ENCODE results near the gene ZNF821. TPM values are rescaled to one million over a fixed set of nuclear protein-coding genes. Genes with fewer than 3 reads are reported as not detected.

ZNF821 gene
- total and polyA plus RNA-seq, 10 of the 15 experiments (the other 5 are each of a cell fraction or from before 2014, with no cell fraction given): 0.82 to 9.9 (median 6.8) TPM

DNA sequence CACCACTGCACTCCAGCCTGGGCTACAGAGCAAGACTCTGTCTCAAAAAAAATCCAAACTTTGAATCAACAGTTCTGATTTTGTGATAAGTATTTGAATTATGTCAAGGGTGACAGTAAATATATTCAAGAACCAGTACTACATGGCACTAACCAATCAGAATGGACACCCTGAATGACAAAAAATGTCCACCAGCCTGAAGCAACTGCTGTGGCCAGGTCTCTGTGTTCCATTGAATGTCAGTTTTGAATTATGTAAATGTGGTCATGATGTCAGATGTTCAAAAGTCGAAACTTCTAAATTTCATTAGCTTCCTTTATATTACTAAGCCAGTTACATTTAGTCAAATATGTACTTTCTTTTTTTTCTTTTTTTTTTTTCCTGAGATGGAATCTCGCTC is 53.6 kb downstream of the ZNF821 start:
- DNase-seq (ENCODE audit: low read depth, low spot score): no peak
- in situ Hi-C loops (cut with MboI): no loop called here
- no peaks in the 10 kb centered on the region for H3K36me3 ChIP-seq (ENCODE audit: control insufficient read depth in 2 of 2, insufficient read depth in 2 of 2, low read length in 1 of 2)
- H3K9me3 ChIP-seq (replicated peaks; ENCODE audit: control insufficient read depth, insufficient read depth, low read length): no peaks in the 10 kb centered on the region
- H3K4me3 ChIP-seq: no peak overlapping the region
- H3K9ac ChIP-seq (ENCODE audit: control insufficient read depth, insufficient read depth, low read length): no peak overlapping the region
- H3K79me2 ChIP-seq (ENCODE audit: control insufficient read depth, insufficient read depth, low read length): no peaks in the 10 kb centered on the region
- H3K4me2 ChIP-seq (ENCODE audit: control insufficient read depth, insufficient read depth): no peak overlapping the region
- H4K20me1 ChIP-seq (ENCODE audit: control insufficient read depth, insufficient read depth): no peaks in the 10 kb centered on the region
- ChIA-PET CTCF (interaction anchor here (0.6 to 1.6 kb wide), 4 partner anchors 54 to 131 kb away, joined by 3 to 4 read pairs (median 3); no protein-coding TSS in a partner anchor), RAD21 (ENCODE audit: unreplicated experiment) (interaction anchor here (0.6 to 0.8 kb wide), 2 partner anchors 12 to 14 kb away, joined by 3 to 4 read pairs; no protein-coding TSS in a partner anchor), POLR2A (interaction anchor here (0.6 to 1.2 kb wide), 5 partner anchors 22 to 263 kb away, joined by 3 to 8 read pairs (median 3); partner anchors contain the start of genes AP1G1, DHX38 and TXNL4B), SMC1A (ENCODE audit: uncharacterized antibody, unreplicated experiment) (interaction anchor here (0.7 to 1.0 kb wide), 3 partner anchors 9 to 285 kb away, joined by 3 to 4 read pairs (median 3); no protein-coding TSS in a partner anchor)
- BruUV-seq (replicated peaks): no TSS peak
- no peak for FAIRE-seq
- H3K27me3 ChIP-seq (replicated peaks in 1 of 2; ENCODE audit: control insufficient read depth in 2 of 2, insufficient read depth in 2 of 2, low read length in 1 of 2): no peaks in the 10 kb centered on the region
- ATAC-seq: peak; percentile 77
- WGBS (ENCODE audit: insufficient coverage, insufficient replicate concordance, low lambda C conversion rate, missing lambda C conversion rate): 6% methylated on average over 1 of the region's 2 CpGs
- no peaks in the 10 kb centered on the region for H3K4me1 ChIP-seq (ENCODE audit: control insufficient read depth, insufficient read depth, low read length)
- intact Hi-C loops (cut with micrococcal nuclease; ENCODE audit: unreplicated experiment): no loop called here
- H2AFZ ChIP-seq (ENCODE audit: control insufficient read depth, low read depth, low read length): no peak overlapping the region
- TF ChIP-seq RAD21 (IDR thresholded peaks at IDR 0.05; ENCODE audit: insufficient read depth, low read depth, low read length): no peak
- TF ChIP-seq JUNB (IDR thresholded peaks at IDR 0.05): peak; percentile 29; the same call in 1 of the 2 replicates
- H3K27ac ChIP-seq (ENCODE audit: control insufficient read depth, insufficient read depth): no peak overlapping the region

DNA sequence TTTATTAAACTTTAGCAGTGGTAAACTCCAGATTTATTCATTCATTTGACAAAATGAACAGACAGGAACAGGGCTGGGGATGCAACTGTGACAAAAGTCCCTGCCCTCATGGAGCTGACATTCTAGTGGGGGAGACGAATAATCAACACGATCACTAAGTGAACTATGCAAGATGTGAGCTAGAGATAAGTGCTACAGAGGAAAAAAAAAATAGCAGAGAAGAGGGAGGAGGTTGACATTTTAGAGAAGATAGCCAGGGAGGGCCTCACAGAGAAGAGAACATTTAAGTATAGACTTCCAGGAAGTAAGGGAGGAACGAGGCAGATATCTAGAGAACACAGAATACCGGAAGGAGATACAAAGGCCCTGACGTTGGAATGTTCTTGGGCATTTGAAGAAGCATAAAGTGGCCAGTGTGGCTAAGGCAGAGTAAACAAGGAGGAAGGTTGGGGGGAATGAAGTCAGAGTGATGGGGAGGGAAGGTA is 57.4 kb downstream of the ZNF821 start:
- intact Hi-C loops (cut with micrococcal nuclease; ENCODE audit: unreplicated experiment): no loop called here
- Histone ChIP-seq H4K20me1 (ENCODE audit: control insufficient read depth, insufficient read depth) (no peaks in the 10 kb centered on the region), H3K4me1 (ENCODE audit: control insufficient read depth, insufficient read depth, low read length) (no peaks in the 10 kb centered on the region), H3K36me3 (ENCODE audit: control insufficient read depth in 2 of 2, insufficient read depth in 2 of 2, low read length in 1 of 2) (no peaks in the 10 kb centered on the region), H3K4me3 (no peak overlapping the region), H3K79me2 (ENCODE audit: control insufficient read depth, insufficient read depth, low read length) (no peaks in the 10 kb centered on the region), H3K9ac (ENCODE audit: control insufficient read depth, insufficient read depth, low read length) (no peak overlapping the region), H3K9me3 (replicated peaks; ENCODE audit: control insufficient read depth, insufficient read depth, low read length) (no peaks in the 10 kb centered on the region), H3K27ac (ENCODE audit: control insufficient read depth, insufficient read depth) (no peak overlapping the region), H2AFZ (ENCODE audit: control insufficient read depth, low read depth, low read length) (no peak overlapping the region), H3K27me3 (replicated peaks in 1 of 2; ENCODE audit: control insufficient read depth in 2 of 2, insufficient read depth in 2 of 2, low read length in 1 of 2) (no peaks in the 10 kb centered on the region), H3K4me2 (ENCODE audit: control insufficient read depth, insufficient read depth) (no peak overlapping the region)
- no peak for DNase-seq (ENCODE audit: low read depth, low spot score)
- 97% methylated on average over 5 of the region's 5 CpGs for WGBS (ENCODE audit: insufficient coverage, insufficient replicate concordance, low lambda C conversion rate, missing lambda C conversion rate)
- ChIA-PET POLR2A (no interaction called here), SMC1A (ENCODE audit: uncharacterized antibody, unreplicated experiment) (interaction anchor here (4.5 kb wide), 1 partner anchor 15 kb away, joined by 21 read pairs; no protein-coding TSS in a partner anchor), RAD21 (ENCODE audit: unreplicated experiment) (interaction anchor here (1.2 kb wide), 1 partner anchor 14 kb away, joined by 3 read pairs; no protein-coding TSS in a partner anchor), CTCF (no interaction called here)
- no peak for ATAC-seq
- in situ Hi-C loops (cut with MboI): no loop called here
- no peak for FAIRE-seq
- BruUV-seq (replicated peaks): no TSS peak
- TF ChIP-seq, protein P1, sequence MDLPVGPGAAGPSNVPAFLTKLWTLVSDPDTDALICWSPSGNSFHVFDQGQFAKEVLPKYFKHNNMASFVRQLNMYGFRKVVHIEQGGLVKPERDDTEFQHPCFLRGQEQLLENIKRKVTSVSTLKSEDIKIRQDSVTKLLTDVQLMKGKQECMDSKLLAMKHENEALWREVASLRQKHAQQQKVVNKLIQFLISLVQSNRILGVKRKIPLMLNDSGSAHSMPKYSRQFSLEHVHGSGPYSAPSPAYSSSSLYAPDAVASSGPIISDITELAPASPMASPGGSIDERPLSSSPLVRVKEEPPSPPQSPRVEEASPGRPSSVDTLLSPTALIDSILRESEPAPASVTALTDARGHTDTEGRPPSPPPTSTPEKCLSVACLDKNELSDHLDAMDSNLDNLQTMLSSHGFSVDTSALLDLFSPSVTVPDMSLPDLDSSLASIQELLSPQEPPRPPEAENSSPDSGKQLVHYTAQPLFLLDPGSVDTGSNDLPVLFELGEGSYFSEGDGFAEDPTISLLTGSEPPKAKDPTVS (IDR thresholded peaks at IDR 0.05; ENCODE audit: low read depth, low read length): no peak
- no peak for TF ChIP-seq WRNIP1 (IDR thresholded peaks at IDR 0.05; ENCODE audit: borderline replicate concordance, low read depth, low read length)
- no peak for TF ChIP-seq NR2C2 (IDR thresholded peaks at IDR 0.05; ENCODE audit: borderline replicate concordance, control insufficient read depth, insufficient read length, low read depth)
- TF ChIP-seq BHLHE40 (IDR thresholded peaks at IDR 0.05; ENCODE audit: borderline replicate concordance in 1 of 2, low read depth in 2 of 2, low read length in 1 of 2): no peak

Data from GM12878 (cell line).